A549 treated with ZK216348 at 1 μM for 4 hours (cell line): Measurements from ENCODE around the gene CNGA4. TPM values are rescaled to one million over a fixed set of nuclear protein-coding genes. Genes with fewer than 3 reads are reported as not detected.

Experiments
- total RNA-seq: library from RNA; stranded (reverse); fragments of 200-300 nt; extraction: Qiagen RNA extraction; gene quantifications from 5 replicates; pipeline ENCODE4 v1.2.3, GENCODE V29; 2022; ENCODE audit warnings: low read depth

CNGA4 gene
- total RNA-seq = 0.12 TPM in 2 of 5 replicates, not detected in the others

GRCh38 chr11:6238902-6239301, at the start of gene CNGA4:
Gene CNGA4, plus strand, starts transcription at chr11:6239089. Its CDS starts 118 bp downstream, at chr11:6239207.

GRCh38 chr11:6199174-6199810, 39.6 kb upstream of the CNGA4 start, which contains the start of gene OR52W1:
Gene OR52W1, plus strand, starts transcription at chr11:6199224. Its CDS starts 0 bp downstream, at chr11:6199224.

GRCh38 chr11:6205366-6205765, 33.5 kb upstream of the CNGA4 start, which contains the start of gene C11orf42:
Gene C11orf42, plus strand, starts transcription at chr11:6205557. Its CDS starts 59 bp downstream, at chr11:6205616.

GRCh38 chr11:6234387-6235107, 4.3 kb upstream of the CNGA4 start, which contains the start of gene FHIP1B:
Gene FHIP1B, minus strand, starts transcription at chr11:6234636. Its CDS starts 10,120 bp downstream, at chr11:6224516.

Other genes with a start within 250 kb of the CNGA4 start
- gene OR56A4, start 232.1 kb upstream of the CNGA4 start, total RNA-seq = not detected in 5 replicates
- gene OR56A1, start 208.3 kb upstream of the CNGA4 start, total RNA-seq = not detected in 5 replicates
- not detected in 5 replicates for gene OR56B4, start 131.4 kb upstream of the CNGA4 start, total RNA-seq
- gene OR52B2, start 68.8 kb upstream of the CNGA4 start, total RNA-seq = not detected in 5 replicates
- gene OR52W1, start 39.9 kb upstream of the CNGA4 start, total RNA-seq = not detected in 5 replicates
- gene C11orf42, start 33.5 kb upstream of the CNGA4 start, total RNA-seq = not detected in 5 replicates
- 14.3 to 23.7 TPM (median 17.4 TPM) in 5 replicates for gene FHIP1B, start 4.5 kb upstream of the CNGA4 start, total RNA-seq
- gene CCKBR, start 20.7 kb downstream of the CNGA4 start, total RNA-seq = not detected in 5 replicates
- gene CAVIN3, start 81.4 kb downstream of the CNGA4 start, total RNA-seq = 19.2 to 36.5 TPM (median 27.2 TPM) in 5 replicates
- 7.4 to 11.4 TPM (median 10.1 TPM) in 5 replicates for gene SMPD1, start 151.4 kb downstream of the CNGA4 start, total RNA-seq
- 14.1 to 22.3 TPM (median 19.7 TPM) in 5 replicates for gene APBB1, start 180.0 kb downstream of the CNGA4 start, total RNA-seq
- gene HPX, start 201.9 kb downstream of the CNGA4 start, total RNA-seq = 0.42 to 1.9 TPM (median 0.61 TPM) in 5 replicates
- gene TRIM3, start 234.9 kb downstream of the CNGA4 start, total RNA-seq = 16.3 to 25.3 TPM (median 19.7 TPM) in 5 replicates
- gene ARFIP2, start 242.2 kb downstream of the CNGA4 start, total RNA-seq = 46.0 to 58.4 TPM (median 56.1 TPM) in 5 replicates
- gene TIMM10B, start 242.4 kb downstream of the CNGA4 start, total RNA-seq = 19.9 to 34.3 TPM (median 28.4 TPM) in 5 replicates